GM12801 (cell line): Measurements from ENCODE around the gene RAB40B.

Source experiments
- CTCF ChIP-seq: IDR thresholded peaks from one replicate; pipeline ENCODE4 v1.5.1; 2011; ENCODE audit warnings: control low read depth; ENCODE audit not compliant: insufficient read length; ENCODE audit errors: extremely low read depth

The RAB40B gene

GRCh38 chr17:82675476-82676245 lies 22.8 kb downstream of the RAB40B start:
- TF ChIP-seq CTCF, result no peak

GRCh38 chr17:82674656-82675475 lies 23.6 kb downstream of the RAB40B start:
- no peak for TF ChIP-seq CTCF

DNA sequence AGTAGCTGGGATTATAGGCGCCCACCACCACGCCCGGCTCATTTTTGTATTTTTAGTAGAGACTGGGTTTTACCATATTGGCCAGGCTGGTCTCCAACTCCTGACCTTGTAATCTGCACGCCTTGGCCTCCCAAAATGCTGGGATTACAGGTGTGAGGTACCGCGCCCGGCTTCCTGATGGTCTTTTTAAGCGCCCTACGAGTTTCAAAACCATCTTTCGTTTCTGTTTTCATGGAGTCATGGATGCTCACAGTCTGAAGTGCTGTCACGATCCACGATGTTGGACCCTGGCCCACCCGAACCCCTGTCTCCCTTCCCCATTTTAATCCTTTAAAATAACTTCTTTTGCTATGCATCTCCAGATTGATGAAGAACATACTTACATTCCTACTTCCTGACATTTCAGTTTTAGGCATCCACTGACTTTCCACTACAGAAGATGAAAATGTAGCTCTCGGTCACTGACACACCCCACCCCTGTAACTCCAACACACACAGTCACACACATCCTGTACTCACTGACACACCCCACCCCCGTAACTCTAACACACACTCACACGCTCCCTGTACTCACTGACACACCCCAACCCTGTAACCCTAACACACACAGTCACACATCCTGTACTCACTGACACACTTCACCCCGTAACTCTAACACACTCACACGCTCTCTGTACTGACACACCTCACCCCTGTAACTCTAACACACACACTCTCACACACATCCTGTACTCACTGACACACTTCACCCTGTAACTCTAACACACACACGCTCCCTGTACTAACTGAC lies 27.6 kb downstream of the RAB40B start:
- no peak for TF ChIP-seq CTCF

- no peak for TF ChIP-seq CTCF
These were observed 29.8 kb downstream of the RAB40B start for GRCh38 chr17:82668631-82669099.

- no peak for TF ChIP-seq CTCF
These were observed 30.4 kb downstream of the RAB40B start for GRCh38 chr17:82668024-82668630.

DNA sequence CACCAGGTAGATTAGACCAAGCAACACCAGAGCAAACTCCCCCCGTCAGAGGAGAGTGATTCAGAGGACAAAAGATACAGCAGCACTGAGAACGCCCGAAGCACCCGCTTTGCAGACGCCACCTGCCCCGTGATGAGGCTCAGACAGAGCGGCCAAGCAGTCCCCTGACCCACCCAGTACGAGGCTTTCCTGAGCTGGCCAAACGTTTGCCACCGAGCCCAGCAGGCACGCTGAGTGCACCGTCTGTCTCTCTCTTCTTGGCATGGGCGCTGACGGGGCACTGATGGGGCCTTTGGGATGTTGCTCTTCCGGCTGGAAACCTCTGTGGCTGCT lies 30.9 kb downstream of the RAB40B start:
- no peak for TF ChIP-seq CTCF
